GM19193 (cell line): ENCODE results near the gene PRF1.

Experiments used
- POLR2A ChIP-seq: IDR thresholded peaks from 4 replicates; pipeline ENCODE4 v1.6.1; 2011; ENCODE audit not compliant: insufficient read depth, insufficient read length; ENCODE audit errors: extremely low read depth

Gene PRF1

GRCh38 chr10:70560511-70560941, 42.0 kb downstream of the PRF1 start:
- no peak for TF ChIP-seq POLR2A

- no peak for TF ChIP-seq POLR2A
Observed at GRCh38 chr10:70559861-70560260, 42.7 kb downstream of the PRF1 start.

DNA sequence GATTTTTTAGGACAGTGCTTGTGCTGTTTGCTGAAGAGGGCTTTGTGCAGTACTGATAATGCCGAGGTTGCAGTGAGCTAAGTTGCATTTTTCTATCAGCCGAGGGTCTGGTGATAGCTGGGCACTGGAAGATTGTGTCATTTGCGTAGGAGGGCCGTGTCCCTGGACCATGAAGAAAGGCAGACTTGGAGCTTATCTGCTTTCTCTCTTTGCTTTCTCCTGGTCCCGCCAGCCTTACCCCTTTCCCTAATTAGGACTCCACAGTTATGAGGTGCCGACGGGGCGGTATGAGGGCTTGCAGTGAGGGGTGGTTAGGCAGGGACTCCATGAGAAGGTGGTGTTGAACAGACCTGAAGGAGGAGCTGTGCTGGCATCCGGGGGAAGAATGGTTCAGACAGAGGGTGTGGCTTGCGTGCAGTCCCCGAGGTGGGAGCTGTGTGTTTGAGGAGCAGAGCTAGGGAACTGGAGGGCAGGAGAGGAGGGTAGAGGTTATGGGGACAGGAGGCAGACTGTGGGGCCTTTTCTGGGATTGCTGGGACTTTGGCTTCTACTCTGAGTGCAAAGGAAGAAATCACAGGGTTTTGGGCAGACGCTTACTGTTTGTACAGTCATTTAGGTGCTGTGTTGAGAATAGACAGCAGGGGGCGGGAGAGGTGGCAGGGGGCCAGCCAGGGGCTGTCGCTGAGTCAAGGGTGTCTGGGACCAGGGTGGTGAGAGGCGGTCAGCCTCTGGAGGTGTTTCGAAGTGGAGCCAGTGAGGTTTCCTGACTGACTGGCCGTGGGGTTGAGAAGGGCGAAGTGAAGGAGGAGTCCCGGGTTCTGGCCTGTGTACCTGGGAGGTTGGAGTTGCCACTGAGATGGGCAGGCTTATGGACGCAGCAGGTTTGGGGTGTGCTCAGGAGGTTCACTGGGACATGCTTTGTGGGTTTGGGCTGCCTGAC, 43.4 kb downstream of the PRF1 start:
- TF ChIP-seq POLR2A: no peak

- no peak for TF ChIP-seq POLR2A
Observed at GRCh38 chr10:70558295-70558694, 44.2 kb downstream of the PRF1 start.

- TF ChIP-seq POLR2A: no peak
Observed at GRCh38 chr10:70557876-70558275, 44.7 kb downstream of the PRF1 start.

GRCh38 chr10:70557086-70557845, 45.3 kb downstream of the PRF1 start:
- no peak for TF ChIP-seq POLR2A

DNA sequence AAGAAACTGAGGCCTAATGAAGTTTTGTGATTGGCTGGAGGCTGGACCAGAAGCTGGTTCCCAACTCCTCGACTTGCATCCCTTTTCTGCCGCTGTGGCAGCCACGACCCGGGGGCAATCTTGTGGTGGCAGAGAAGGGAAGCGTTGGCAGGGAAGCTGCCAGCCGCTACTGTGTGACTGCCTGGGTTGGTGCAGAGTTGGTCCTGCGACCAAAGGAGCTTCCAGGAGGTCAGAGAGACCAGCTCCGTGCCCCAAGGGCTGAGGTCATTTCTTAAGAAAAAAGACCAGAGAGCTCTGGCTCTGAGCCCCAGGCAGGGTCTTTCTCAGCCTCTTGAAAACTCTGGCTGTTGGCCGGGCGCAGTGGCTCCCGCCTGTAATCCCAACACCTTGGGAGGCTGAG, 47.2 kb downstream of the PRF1 start:
- no peak for TF ChIP-seq POLR2A

DNA sequence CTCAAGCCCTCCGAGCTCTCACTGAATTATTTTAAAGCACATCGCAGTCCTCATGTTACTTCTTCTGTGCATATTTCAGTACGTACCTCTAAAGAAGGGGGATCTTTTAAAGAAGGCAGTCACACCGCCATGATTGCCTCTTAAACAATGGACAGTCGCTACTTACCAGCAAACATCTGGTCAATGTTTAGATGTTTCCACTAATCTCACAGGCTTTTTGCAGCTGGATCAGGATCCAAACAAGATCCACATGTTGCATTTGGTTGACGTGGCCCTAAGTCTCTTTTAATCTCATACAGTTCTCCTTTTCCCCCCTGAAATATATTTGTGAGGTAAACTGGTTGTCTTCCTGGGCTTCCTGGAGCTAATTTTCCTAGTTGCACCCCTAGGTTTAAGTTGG, 50.0 kb downstream of the PRF1 start:
- TF ChIP-seq POLR2A: no peak

DNA sequence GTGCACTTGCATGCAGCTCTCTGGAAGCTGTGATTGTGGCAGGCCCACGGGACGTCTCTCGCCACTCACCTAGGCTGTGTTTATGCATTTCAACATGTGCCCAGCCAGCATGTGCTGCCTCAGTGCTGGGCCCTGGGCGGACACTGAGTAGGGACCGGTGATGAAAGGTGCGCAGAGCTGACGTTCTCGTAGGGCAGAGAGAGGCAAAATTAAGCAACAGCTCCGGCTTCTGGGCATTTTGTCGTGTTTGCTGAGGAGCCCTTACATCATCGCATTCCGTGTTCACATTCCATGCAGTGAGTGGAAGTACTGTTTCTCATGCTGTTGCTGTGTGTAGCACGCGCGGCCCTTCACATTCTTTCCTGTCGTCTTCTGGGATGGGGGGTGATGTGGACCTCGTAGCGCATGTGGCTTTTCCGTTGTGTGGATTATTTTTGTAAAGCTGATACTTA, 50.5 kb downstream of the PRF1 start:
- TF ChIP-seq POLR2A: no peak

GRCh38 chr10:70551466-70551865, 51.1 kb downstream of the PRF1 start:
- TF ChIP-seq POLR2A: no peak

GRCh38 chr10:70550459-70550858, 52.1 kb downstream of the PRF1 start:
- TF ChIP-seq POLR2A: no peak

DNA sequence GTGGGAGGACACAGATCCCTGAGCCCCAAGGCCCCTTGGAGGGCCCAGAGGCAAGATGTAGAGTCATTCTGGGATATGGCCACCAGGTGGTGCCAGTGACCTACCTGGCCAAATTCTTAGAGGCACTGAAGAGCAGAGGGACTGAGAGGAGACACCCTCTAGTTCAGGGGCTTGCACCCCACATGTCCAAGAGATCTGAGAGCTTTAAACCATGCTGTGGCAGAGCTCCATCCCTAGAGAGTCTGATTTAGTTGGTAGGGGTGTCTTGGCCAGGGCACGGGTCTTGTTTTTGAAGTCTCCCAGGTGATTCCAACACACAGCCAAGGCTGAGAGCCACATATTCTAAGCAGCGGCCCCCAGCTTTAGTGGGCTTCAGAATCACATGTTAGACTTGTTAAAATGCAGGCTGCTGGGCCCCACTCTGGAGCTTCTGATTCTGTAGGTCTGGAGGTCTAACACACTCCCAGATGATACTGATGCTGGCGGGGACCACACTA, 52.5 kb downstream of the PRF1 start:
- no peak for TF ChIP-seq POLR2A

DNA sequence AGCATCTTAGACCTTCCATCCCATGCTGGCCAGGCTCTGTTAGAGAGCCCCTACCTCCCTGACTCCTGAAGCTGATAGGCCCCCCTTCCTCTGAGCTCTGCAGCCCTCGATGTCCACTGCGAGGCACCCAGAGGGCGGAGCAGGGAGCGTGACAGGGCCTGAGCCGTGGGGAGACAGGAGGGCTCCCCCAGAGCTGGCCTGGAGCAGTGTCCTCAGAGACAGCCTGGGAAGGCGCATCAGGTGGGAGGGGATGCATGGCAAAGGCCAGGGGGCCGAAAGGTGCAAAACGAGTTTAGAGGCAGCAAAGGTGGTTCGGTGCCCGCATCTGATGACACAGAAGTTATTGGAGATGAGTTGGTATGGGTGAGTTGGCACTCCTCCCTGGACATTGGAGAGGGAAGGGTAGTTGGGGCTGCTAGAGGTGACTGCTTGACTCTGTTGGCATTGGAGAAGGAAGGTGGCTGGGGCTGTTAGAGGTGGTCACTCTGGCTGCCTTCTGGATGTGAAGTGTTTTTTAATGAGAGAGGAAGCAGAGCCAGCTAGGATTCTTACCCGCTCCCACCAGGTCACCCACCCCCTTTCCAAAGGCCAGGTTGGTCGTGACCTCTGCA, 53.1 kb downstream of the PRF1 start:
- TF ChIP-seq POLR2A: no peak
